IMR-90 (cell line): ENCODE data around the gene HERC5. TPM values are rescaled to one million over a fixed set of nuclear protein-coding genes. Genes with fewer than 3 reads are reported as not detected.

Source experiments
- ATAC-seq: fragments of 200-7000 bp; cut with Tn5 transposase; 2 replicates; pipeline ENCODE4 v1.9.1; 2020; ENCODE audit warnings: low read depth, mild to moderate bottlenecking, moderate library complexity
- Bru-seq: library from RNA; stranded (reverse); fragments of 400-500 nt; gene quantifications from one replicate; lab custom pipeline; 2021; lab: Mats Ljungman, UMichigan
- BruChase-seq, 2 experiments: library from RNA; stranded (reverse); fragments of 400-500 nt; gene quantifications; one replicate each; lab custom pipeline; 2021; lab: Mats Ljungman, UMichigan
- BruUV-seq: library from RNA; stranded (reverse); fragments of 400-500 nt; replicated peaks from 2 replicates; lab custom pipeline; 2021; lab: Mats Ljungman, UMichigan
- CTCF ChIA-PET: fragments of 300-600 bp; formaldehyde crosslinking; extraction: SDS; loops from one replicate; lab custom pipeline; 2021; ENCODE audit warnings: antibody characterized with exemption; lab: Yijun Ruan, JAX
- POLR2A ChIA-PET: fragments of 300-600 bp; sonication (Branson Sonifier 250); formaldehyde crosslinking; loops from one replicate; lab custom pipeline; 2022; ENCODE audit warnings: antibody characterized with exemption; ENCODE audit not compliant: unreplicated experiment; lab: Charles Lee
- DNase-seq: peaks from one replicate; pipeline ENCODE4 v3.0.0; 2013
- H2AFZ ChIP-seq: replicated peaks from 2 replicates; pipeline ENCODE3; 2013; ENCODE audit warnings: low read length, mild to moderate bottlenecking; ENCODE audit not compliant: poor library complexity
- H2AK5ac ChIP-seq: 2 replicates; pipeline ENCODE4 v1.6.1; 2013; ENCODE audit warnings: low read depth, low read length, inconsistent platforms
- H2AK9ac ChIP-seq: replicated peaks from 2 replicates; pipeline ENCODE3; 2013; ENCODE audit warnings: mild to moderate bottlenecking, low read depth, low read length, moderate library complexity; ENCODE audit not compliant: poor library complexity
- H2BK120ac ChIP-seq: 2 replicates; pipeline ENCODE4 v1.6.1; 2013; ENCODE audit warnings: low read depth, low read length, inconsistent platforms
- H2BK15ac ChIP-seq: 3 replicates; pipeline ENCODE4 v1.6.1; 2013; ENCODE audit warnings: low read depth, low read length, inconsistent platforms
- H2BK20ac ChIP-seq: 2 replicates; pipeline ENCODE4 v1.6.1; 2013; ENCODE audit warnings: low read depth, mild to moderate bottlenecking, inconsistent platforms, low read length, moderate library complexity
- H2BK5ac ChIP-seq: 2 replicates; pipeline ENCODE4 v1.6.1; 2013; ENCODE audit warnings: mild to moderate bottlenecking, low read depth, low read length, inconsistent platforms; ENCODE audit not compliant: poor library complexity, severe bottlenecking
- H3K14ac ChIP-seq: replicated peaks from 2 replicates; pipeline ENCODE4 v1.6.1; 2013; ENCODE audit warnings: low read depth, low read length, inconsistent platforms
- H3K18ac ChIP-seq: 2 replicates; pipeline ENCODE4 v1.6.1; 2013; ENCODE audit warnings: low read depth, low read length, control low read depth
- H3K23ac ChIP-seq: 2 replicates; pipeline ENCODE4 v1.6.1; 2013; ENCODE audit warnings: low read depth, low read length, inconsistent platforms
- H3K27ac ChIP-seq: 2 replicates; pipeline ENCODE4 v1.5.1; 2013; ENCODE audit warnings: mild to moderate bottlenecking, control low read depth, low read length; ENCODE audit not compliant: insufficient read depth
- H3K27me3 ChIP-seq: 2 replicates; pipeline ENCODE4 v1.6.1; 2013; ENCODE audit warnings: low read length; ENCODE audit not compliant: control insufficient read depth, insufficient read depth
- H3K36me3 ChIP-seq: 2 replicates; pipeline ENCODE4 v1.6.1; 2013; ENCODE audit warnings: low read length, mixed read lengths; ENCODE audit not compliant: control insufficient read depth, insufficient read depth
- H3K4ac ChIP-seq: 2 replicates; pipeline ENCODE4 v1.6.1; 2013; ENCODE audit warnings: low read depth, low read length, inconsistent platforms
- H3K4me1 ChIP-seq: 2 replicates; pipeline ENCODE4 v1.6.1; 2013; ENCODE audit warnings: low read length, mixed read lengths; ENCODE audit not compliant: control insufficient read depth, insufficient read depth
- H3K4me2 ChIP-seq: 2 replicates; pipeline ENCODE4 v1.6.1; 2013; ENCODE audit warnings: low read depth, mild to moderate bottlenecking, control low read depth, low read length, moderate library complexity
- H3K4me3 ChIP-seq: 2 replicates; pipeline ENCODE4 v1.5.1; 2013; ENCODE audit warnings: low read depth, mild to moderate bottlenecking, control low read depth, low read length, moderate library complexity; ENCODE audit not compliant: insufficient read depth
- H3K56ac ChIP-seq: 2 replicates; pipeline ENCODE4 v1.6.1; 2013; ENCODE audit warnings: low read length, inconsistent platforms; ENCODE audit not compliant: insufficient read depth; ENCODE audit errors: extremely low read depth
- H3K79me1 ChIP-seq, 2 experiments: 2 replicates each; pipeline ENCODE4 v1.6.1; 2013; ENCODE audit warnings: low read length in 2 of 2, inconsistent platforms in 1 of 2, low read depth in 1 of 2
- H3K9ac ChIP-seq: 2 replicates; pipeline ENCODE4 v1.6.1; 2013; ENCODE audit warnings: low read depth, low read length, control low read depth
- H3K9me1 ChIP-seq: 2 replicates; pipeline ENCODE4 v1.6.1; 2013; ENCODE audit warnings: low read length, inconsistent platforms; ENCODE audit not compliant: insufficient read depth
- H3K9me3 ChIP-seq: 2 replicates; pipeline ENCODE4 v1.6.1; 2013; ENCODE audit warnings: low read length; ENCODE audit not compliant: control insufficient read depth, insufficient read depth
- H4K20me1 ChIP-seq: 2 replicates; pipeline ENCODE4 v1.6.1; 2013; ENCODE audit warnings: low read length, inconsistent platforms; ENCODE audit not compliant: insufficient read depth
- H4K5ac ChIP-seq: 2 replicates; pipeline ENCODE4 v1.6.1; 2013; ENCODE audit warnings: mild to moderate bottlenecking, low read depth, low read length, control low read depth
- H4K8ac ChIP-seq, 2 experiments: 2 replicates each; pipeline ENCODE4 v1.6.1; 2013; ENCODE audit warnings: low read depth in 2 of 2, low read length in 2 of 2, control low read depth in 1 of 2, inconsistent platforms in 1 of 2
- H4K91ac ChIP-seq: 2 replicates; pipeline ENCODE4 v1.6.1; 2013; ENCODE audit warnings: low read depth, low read length, inconsistent platforms; ENCODE audit not compliant: insufficient read depth
- BHLHE40 ChIP-seq: fragments of 150-350 bp; IDR thresholded peaks from 2 replicates; pipeline ENCODE4 v1.6.1; 2016; ENCODE audit warnings: mild to moderate bottlenecking, low read depth, low read length
- CEBPB ChIP-seq: IDR thresholded peaks from 2 replicates; pipeline ENCODE4 v1.6.1; 2012; ENCODE audit warnings: low read depth, low read length, improper control_type of control experiment
- CHD1 ChIP-seq: IDR thresholded peaks from 2 replicates; pipeline ENCODE4 v1.6.1; 2012; ENCODE audit warnings: low read depth, low read length, improper control_type of control experiment
- CTCF ChIP-seq: conservative IDR thresholded peaks from 2 replicates; pipeline ENCODE4 v1.5.1; 2012; ENCODE audit warnings: mild to moderate bottlenecking, low read depth, low read length, improper control_type of control experiment
- ELK1 ChIP-seq: fragments of 150-350 bp; IDR thresholded peaks from 2 replicates; pipeline ENCODE4 v1.6.1; 2016; ENCODE audit warnings: low read depth, mild to moderate bottlenecking, low read length, moderate library complexity, borderline replicate concordance
- FOS ChIP-seq: fragments of 150-350 bp; IDR thresholded peaks from 2 replicates; pipeline ENCODE4 v1.6.1; 2016; ENCODE audit warnings: low read depth, low read length
- MAZ ChIP-seq: IDR thresholded peaks from 2 replicates; pipeline ENCODE4 v1.6.1; 2012; ENCODE audit warnings: low read depth, mild to moderate bottlenecking, low read length, improper control_type of control experiment, moderate library complexity, borderline replicate concordance
- POLR2A ChIP-seq: IDR thresholded peaks from 2 replicates; pipeline ENCODE4 v1.6.1; 2012; ENCODE audit warnings: mild to moderate bottlenecking, low read depth, low read length
- RAD21 ChIP-seq: IDR thresholded peaks from 2 replicates; pipeline ENCODE4 v1.6.1; 2012; ENCODE audit warnings: low read length, improper control_type of control experiment
- RCOR1 ChIP-seq: IDR thresholded peaks from 2 replicates; pipeline ENCODE4 v1.6.1; 2012; ENCODE audit warnings: mild to moderate bottlenecking, low read length, improper control_type of control experiment; ENCODE audit not compliant: insufficient replicate concordance
- RFX5 ChIP-seq: IDR thresholded peaks from 2 replicates; pipeline ENCODE4 v1.8.0; 2012; ENCODE audit warnings: low read depth, mild to moderate bottlenecking, low read length, moderate library complexity
- SMC3 ChIP-seq: fragments of 150-350 bp; IDR thresholded peaks from 2 replicates; pipeline ENCODE4 v1.6.1; 2016; ENCODE audit warnings: low read depth, mild to moderate bottlenecking, antibody characterized with exemption, low read length, moderate library complexity
- USF2 ChIP-seq: fragments of 150-350 bp; IDR thresholded peaks from 2 replicates; pipeline ENCODE4 v1.6.1; 2017; ENCODE audit warnings: mild to moderate bottlenecking, antibody characterized with exemption, low read length, low read depth
- WGBS, 2 experiments: methylation state at CpG; one replicate each; pipeline versions ENCODE4 v1.1.5 to v1.1.7; 2013; ENCODE audit warnings: missing lambda C conversion rate in 2 of 2; ENCODE audit not compliant: insufficient read length in 1 of 2; ENCODE audit errors: extremely low coverage in 2 of 2; 5-methylcytosine and 5-hydroxymethylcytosine counted together
- dilution Hi-C: fragments of 300-500 bp; cut with HindIII; formaldehyde crosslinking; loops from one replicate; pipeline ENCODE4 v1.14.3; 2018; ENCODE audit warnings: low sequenced_read_pairs; ENCODE audit not compliant: unreplicated experiment
- in situ Hi-C: fragments of 300-500 bp; cut with MboI; formaldehyde crosslinking; loops from 3 replicates; pipeline ENCODE4 v1.14.3; 2019; ENCODE audit warnings: low sequenced_read_pairs, inconsistent platforms, mixed read lengths
- intact Hi-C: fragments of 100-400 bp; cut with micrococcal nuclease; formaldehyde crosslinking; loops from 2 replicates; pipeline ENCODE4 v1.10.0; 2022
- long read RNA-seq: library from polyadenylated mRNA; unstranded; transcript quantifications from one replicate; pipeline ENCODE4 v2.0.0, GENCODE V29; 2021; ENCODE audit not compliant: unreplicated experiment
- polyA plus RNA-seq, 3 experiments: library from polyadenylated mRNA; depleted of rRNA; stranded (reverse); fragments of >200 nt; gene quantifications; 2 replicates each; pipeline ENCODE4 v1.2.3, GENCODE V29; 2012; ENCODE audit warnings: low replicate concordance in 1 of 3
- total RNA-seq: library from RNA; depleted of rRNA; stranded (reverse); fragments of >200 nt; gene quantifications from 2 replicates; pipeline ENCODE4 v1.2.3, GENCODE V29; 2012; rRNA removed

Gene HERC5
- total RNA-seq (under 0.01 TPM in 2 replicates), polyA plus RNA-seq (2012; rRNA removed) (not detected in 2 replicates), Bru-seq, nascent RNA (percentile 6 among the genes with signal in this experiment), BruChase-seq, experiment 1, labeled RNA remaining after a 6-hour chase (percentile 11 among the genes with signal in this experiment), BruChase-seq, experiment 2, labeled RNA remaining after a 2-hour chase (percentile 9 among the genes with signal in this experiment)
- not detected in 2 replicates for polyA plus RNA-seq (2012; cell fraction: cytosol; rRNA removed)
- polyA plus RNA-seq (2012; cell fraction: nucleus; rRNA removed; ENCODE audit: low replicate concordance) = not detected in 2 replicates
- long read RNA-seq, partial matches to known transcripts = 0 of 1 reads
- long read RNA-seq, other reads (novel, unspliced or antisense) = 1 of 1 reads

GRCh38 chr4:88456670-88457306, at the start of gene HERC5:
Gene HERC5, plus strand, starts transcription at chr4:88457119. Its CDS starts 151 bp downstream, at chr4:88457270.
- no peak within 1 kb of the TSS for H3K27ac ChIP-seq
- in situ Hi-C loops (no loop called here), intact Hi-C loops (loop anchor here (1.0 to 5.0 kb wide), 3 partner anchors 77 to 237 kb away; partner anchors contain the start of gene PPM1K), dilution Hi-C loops (no loop called here)
- H4K8ac ChIP-seq = no peak within 1 kb of the TSS
- H3K36me3 ChIP-seq = no peaks in the 10 kb centered on the region
- H3K4me1 ChIP-seq = no peaks in the 10 kb centered on the region
- H2BK5ac ChIP-seq = no peak within 1 kb of the TSS
- H3K4ac ChIP-seq = no peak within 1 kb of the TSS
- H3K18ac ChIP-seq = no peak within 1 kb of the TSS
- 2% methylated on average over 17 of the region's 57 CpGs; no CpG with 5 or more reads in 1 of the 2 experiments for WGBS, 2 experiments
- no peaks in the 10 kb centered on the region; the same call in 1 of the 2 replicates for H3K9me3 ChIP-seq
- peaks cover 22% of the 10 kb centered on the region for H3K27me3 ChIP-seq
- H2AK9ac ChIP-seq = no peak within 1 kb of the TSS
- no peak within 1 kb of the TSS for H2BK15ac ChIP-seq
- H3K79me1 ChIP-seq = no peaks in the 10 kb centered on the region
- H2AK5ac ChIP-seq = no peak within 1 kb of the TSS
- CTCF ChIA-PET = interaction anchor here (0.5 to 0.7 kb wide), 3 partner anchors 238 to 1076 kb away, joined by 3 read pairs; no protein-coding TSS in a partner anchor
- H2AFZ ChIP-seq = peak within 1 kb of the TSS; percentile 94
- H3K23ac ChIP-seq = no peak within 1 kb of the TSS
- no peaks in the 10 kb centered on the region for H4K20me1 ChIP-seq
- H4K91ac ChIP-seq = no peak within 1 kb of the TSS
- no peaks in the 10 kb centered on the region for H3K9me1 ChIP-seq
- POLR2A ChIA-PET = no interaction called here
- no peak within 1 kb of the TSS for H2BK20ac ChIP-seq
- no TSS peak for BruUV-seq
- H2BK120ac ChIP-seq = no peak within 1 kb of the TSS
- no peak within 1 kb of the TSS for H3K14ac ChIP-seq
- no peak within 1 kb of the TSS for H4K5ac ChIP-seq
- peak; percentile 94 for ATAC-seq
- peak within 1 kb of the TSS; percentile 60 for H3K4me2 ChIP-seq
- peak; percentile 81 for DNase-seq
- H3K4me3 ChIP-seq = peak within 1 kb of the TSS; percentile 59
- no peak within 1 kb of the TSS for H3K56ac ChIP-seq
- H3K9ac ChIP-seq = no peak within 1 kb of the TSS
- TF ChIP-seq SMC3 = peak; percentile 16; the same call in 1 of the 2 replicates
- no peak; the same call in 1 of the 2 replicates for TF ChIP-seq MAZ
- no peak for TF ChIP-seq CEBPB
- peak; percentile 60 for TF ChIP-seq RAD21
- TF ChIP-seq ELK1 = no peak
- TF ChIP-seq CHD1 = no peak
- TF ChIP-seq POLR2A = no peak
- TF ChIP-seq FOS = no peak
- peak; percentile 73 for TF ChIP-seq BHLHE40
- TF ChIP-seq RFX5 = no peak
- peak; percentile 57 for TF ChIP-seq CTCF
- TF ChIP-seq USF2 = peak; percentile 85
- TF ChIP-seq RCOR1 = no peak
